MM.1S (cell line): ENCODE results near the gene CADPS.

Experiments used
- DNase-seq: peaks from one replicate; pipeline ENCODE4 v3.0.0-alpha.2; 2015
- H2AFZ ChIP-seq: fragments of 300-600 bp; sonication (generic); 2 replicates; pipeline ENCODE4 v1.6.0; 2016; ENCODE audit warnings: antibody characterized with exemption, low read length
- H3F3A ChIP-seq: fragments of 300-600 bp; sonication (generic); 2 replicates; pipeline ENCODE4 v1.6.1; 2016; ENCODE audit warnings: mild to moderate bottlenecking, antibody characterized with exemption, low read length, moderate library complexity, mixed read lengths; ENCODE audit not compliant: insufficient read depth
- H3K27ac ChIP-seq: fragments of 300-600 bp; sonication (generic); 2 replicates; pipeline ENCODE4 v1.5.1; 2016; ENCODE audit warnings: mild to moderate bottlenecking, low read length
- H3K27me3 ChIP-seq: fragments of 300-600 bp; sonication (generic); replicated peaks from 2 replicates; pipeline ENCODE4 v1.6.0; 2016; ENCODE audit warnings: low read length; ENCODE audit not compliant: insufficient read depth
- H3K36me3 ChIP-seq: fragments of 300-600 bp; sonication (generic); replicated peaks from 2 replicates; pipeline ENCODE4 v1.6.1; 2016; ENCODE audit warnings: mild to moderate bottlenecking, low read length, mixed read lengths; ENCODE audit not compliant: insufficient read depth
- H3K4me1 ChIP-seq: fragments of 300-600 bp; sonication (generic); 2 replicates; pipeline ENCODE4 v1.6.1; 2016; ENCODE audit warnings: low read length, mixed read lengths
- H3K4me2 ChIP-seq: fragments of 300-600 bp; sonication (generic); 2 replicates; pipeline ENCODE4 v1.6.0; 2016; ENCODE audit warnings: low read depth, low read length
- H3K4me3 ChIP-seq: fragments of 300-600 bp; sonication (generic); 2 replicates; pipeline ENCODE4 v1.5.1; 2016; ENCODE audit warnings: low read length, mixed read lengths
- H3K79me2 ChIP-seq: fragments of 300-600 bp; sonication (generic); 2 replicates; pipeline ENCODE4 v1.6.1; 2016; ENCODE audit warnings: mixed run types, low read length, mixed read lengths
- H3K9ac ChIP-seq: fragments of 300-600 bp; sonication (generic); 2 replicates; pipeline ENCODE4 v1.6.1; 2016; ENCODE audit warnings: low read length, mixed read lengths
- H3K9me2 ChIP-seq: fragments of 300-600 bp; sonication (generic); replicated peaks from 2 replicates; pipeline ENCODE4 v1.6.1; 2016; ENCODE audit warnings: mild to moderate bottlenecking, low read length, mixed read lengths; ENCODE audit not compliant: insufficient read depth
- H3K9me3 ChIP-seq: fragments of 300-600 bp; sonication (generic); replicated peaks from 2 replicates; pipeline ENCODE4 v1.6.1; 2016; ENCODE audit warnings: mild to moderate bottlenecking, low read length, mixed read lengths; ENCODE audit not compliant: insufficient read depth
- H4K20me1 ChIP-seq: fragments of 300-600 bp; sonication (generic); 2 replicates; pipeline ENCODE4 v1.6.1; 2016; ENCODE audit warnings: mild to moderate bottlenecking, low read length, moderate library complexity, mixed read lengths; ENCODE audit not compliant: insufficient read depth
- CTCF ChIP-seq: fragments of 300-600 bp; sonication (generic); IDR thresholded peaks from 2 replicates; pipeline ENCODE4 v1.5.1; 2016; ENCODE audit warnings: antibody characterized with exemption, low read length, mixed read lengths
- EZH2 ChIP-seq: fragments of 300-600 bp; sonication (generic); optimal IDR thresholded peaks from 2 replicates; pipeline ENCODE3; 2017; ENCODE audit warnings: low read depth, mild to moderate bottlenecking, antibody characterized with exemption, low read length, mixed read lengths
- EZH2phosphoT487 ChIP-seq: fragments of 300-600 bp; sonication (generic); IDR thresholded peaks from 2 replicates; pipeline ENCODE4 v1.6.1; 2018; ENCODE audit warnings: antibody characterized with exemption, low read length

CADPS gene

GRCh38 chr3:62577153-62577552 is 298.1 kb downstream of the CADPS start:
- Histone ChIP-seq H3K9ac (no peak overlapping the region), H3K27ac (no peak overlapping the region), H3K4me2 (no peak overlapping the region), H3K4me3 (no peak overlapping the region), H3K27me3 (no peaks in the 10 kb centered on the region), H3F3A (no peaks in the 10 kb centered on the region), H3K79me2 (no peaks in the 10 kb centered on the region), H3K9me2 (no peaks in the 10 kb centered on the region), H3K4me1 (no peaks in the 10 kb centered on the region), H2AFZ (no peak overlapping the region), H3K9me3 (no peaks in the 10 kb centered on the region), H3K36me3 (no peaks in the 10 kb centered on the region), H4K20me1 (no peaks in the 10 kb centered on the region)
- TF ChIP-seq EZH2phosphoT487 = no peak
- TF ChIP-seq CTCF = no peak
- TF ChIP-seq EZH2 = no peak
- no peak for DNase-seq

GRCh38 chr3:62574266-62574898 is 300.8 kb downstream of the CADPS start:
- Histone ChIP-seq H3K9me2 (no peaks in the 10 kb centered on the region), H4K20me1 (no peaks in the 10 kb centered on the region), H3K27me3 (no peaks in the 10 kb centered on the region), H3K79me2 (no peaks in the 10 kb centered on the region), H3K9me3 (no peaks in the 10 kb centered on the region), H3F3A (no peaks in the 10 kb centered on the region), H3K36me3 (no peaks in the 10 kb centered on the region), H3K9ac (no peak overlapping the region), H3K27ac (no peak overlapping the region), H3K4me3 (no peak overlapping the region), H3K4me1 (0 out of 2 replicates have a peak, but pooled peaks cover 3% of the 10 kb centered on the region), H3K4me2 (no peak overlapping the region), H2AFZ (no peak overlapping the region)
- DNase-seq = no peak
- TF ChIP-seq EZH2 (no peak), CTCF (no peak), EZH2phosphoT487 (no peak)

- Histone ChIP-seq H3K9ac (no peak overlapping the region), H2AFZ (no peak overlapping the region), H3K79me2 (no peaks in the 10 kb centered on the region), H3K4me1 (peaks cover 7% of the 10 kb centered on the region; the same call in 1 of the 2 replicates), H3K4me3 (no peak overlapping the region), H3K27me3 (no peaks in the 10 kb centered on the region), H3K9me2 (no peaks in the 10 kb centered on the region), H3K36me3 (no peaks in the 10 kb centered on the region), H3K27ac (no peak overlapping the region), H4K20me1 (no peaks in the 10 kb centered on the region), H3K4me2 (no peak overlapping the region), H3F3A (peaks cover 4% of the 10 kb centered on the region; the same call in 1 of the 2 replicates), H3K9me3 (no peaks in the 10 kb centered on the region)
- no peak for TF ChIP-seq CTCF
- no peak for TF ChIP-seq EZH2phosphoT487
- TF ChIP-seq EZH2 = no peak
- DNase-seq = no peak
These were observed 303.3 kb downstream of the CADPS start for GRCh38 chr3:62571916-62572315.
